HG03469 (cell line): Measurements from ENCODE around the gene FHOD3.
"Not testable (repeated sequence)": the region's sequence is repeated elsewhere in the genome, so short reads cannot be mapped to it uniquely, and the experiment has no call there.

ENCODE experiments used
- ATAC-seq: cut with Tn5 transposase; IDR thresholded peaks from one replicate; pipeline ENCODE4 v1.9.1; 2021; ENCODE audit warnings: mild to moderate bottlenecking, moderate library complexity, moderate number of reproducible peaks; ENCODE audit not compliant: unreplicated experiment

The FHOD3 gene

DNA sequence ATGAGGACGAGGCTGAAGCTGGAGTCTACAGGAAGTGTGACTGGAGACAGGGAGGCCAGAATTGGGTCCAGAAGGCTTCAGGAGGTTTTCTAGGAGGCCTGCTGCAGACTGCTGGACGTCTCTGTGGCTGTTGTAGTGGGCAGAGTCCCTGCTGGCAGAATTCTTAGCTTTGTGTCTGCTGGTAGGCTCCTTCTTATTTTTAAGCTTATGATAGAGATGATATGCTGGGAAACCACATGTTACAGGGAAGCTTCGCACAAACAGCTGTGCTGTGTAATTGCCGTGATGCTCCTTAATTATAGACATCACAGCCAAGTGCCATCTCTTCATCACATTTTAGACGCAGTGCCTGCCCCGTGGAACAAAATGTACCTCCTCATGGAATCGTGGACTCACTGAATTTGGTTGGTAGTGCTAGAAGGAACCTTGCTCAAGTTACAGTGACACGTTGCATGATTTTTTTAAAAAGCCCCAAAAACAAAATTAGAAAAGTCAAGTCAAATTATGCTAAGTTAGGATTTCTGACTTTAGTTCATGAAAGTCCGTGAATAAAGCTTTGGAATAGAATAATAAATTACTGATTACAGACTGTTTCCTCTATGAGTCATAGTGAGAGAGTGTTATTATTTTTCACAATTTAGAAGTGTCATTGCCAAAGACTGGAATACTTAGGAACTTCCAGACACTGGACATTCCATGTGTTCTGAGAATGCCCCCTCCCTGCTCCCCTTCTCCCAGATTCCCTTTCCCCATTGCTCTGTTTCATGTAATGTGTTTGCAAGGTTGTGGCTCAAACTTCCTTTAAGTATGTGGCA is 144.1 kb downstream of the FHOD3 start:
- ATAC-seq: no peak

DNA sequence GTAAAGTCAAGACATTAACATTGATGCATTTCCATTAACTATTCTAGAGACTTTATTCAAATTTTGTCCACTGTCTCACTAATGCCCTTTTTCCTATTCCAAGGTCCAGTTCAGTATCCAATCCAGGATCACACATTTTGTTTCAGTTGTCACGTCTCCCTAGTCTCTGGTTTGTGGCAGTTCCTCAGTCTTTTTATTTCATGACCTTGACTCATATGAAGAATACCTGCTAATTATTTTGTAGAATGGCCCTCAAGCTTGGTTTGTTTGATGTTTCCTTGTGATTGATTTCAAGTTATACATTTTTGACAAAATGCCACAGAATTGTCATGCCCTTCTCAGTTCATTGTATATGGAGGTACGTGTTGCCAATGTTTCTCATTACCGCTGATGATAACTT is 145.2 kb downstream of the FHOD3 start:
- no peak for ATAC-seq

DNA sequence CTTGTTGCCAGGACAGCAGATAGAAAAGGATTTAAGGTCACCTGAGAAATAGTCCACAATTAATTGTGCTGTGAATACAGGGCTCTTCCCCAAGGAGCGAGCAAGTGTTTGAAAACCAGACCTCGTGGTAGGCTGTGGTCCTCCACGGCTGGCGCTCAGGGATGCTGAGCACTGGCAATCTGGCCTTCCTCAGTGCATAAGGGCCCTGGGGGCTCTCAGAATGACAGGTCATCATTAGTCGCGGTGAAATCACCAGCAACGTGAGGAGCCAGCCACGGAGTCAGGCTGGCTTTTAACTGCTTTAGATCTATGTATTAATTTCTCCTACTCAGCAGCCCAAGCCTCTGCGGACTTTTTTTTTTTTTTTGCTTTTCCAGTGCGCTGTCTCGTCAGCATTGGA is 148.5 kb downstream of the FHOD3 start:
- no peak for ATAC-seq

DNA sequence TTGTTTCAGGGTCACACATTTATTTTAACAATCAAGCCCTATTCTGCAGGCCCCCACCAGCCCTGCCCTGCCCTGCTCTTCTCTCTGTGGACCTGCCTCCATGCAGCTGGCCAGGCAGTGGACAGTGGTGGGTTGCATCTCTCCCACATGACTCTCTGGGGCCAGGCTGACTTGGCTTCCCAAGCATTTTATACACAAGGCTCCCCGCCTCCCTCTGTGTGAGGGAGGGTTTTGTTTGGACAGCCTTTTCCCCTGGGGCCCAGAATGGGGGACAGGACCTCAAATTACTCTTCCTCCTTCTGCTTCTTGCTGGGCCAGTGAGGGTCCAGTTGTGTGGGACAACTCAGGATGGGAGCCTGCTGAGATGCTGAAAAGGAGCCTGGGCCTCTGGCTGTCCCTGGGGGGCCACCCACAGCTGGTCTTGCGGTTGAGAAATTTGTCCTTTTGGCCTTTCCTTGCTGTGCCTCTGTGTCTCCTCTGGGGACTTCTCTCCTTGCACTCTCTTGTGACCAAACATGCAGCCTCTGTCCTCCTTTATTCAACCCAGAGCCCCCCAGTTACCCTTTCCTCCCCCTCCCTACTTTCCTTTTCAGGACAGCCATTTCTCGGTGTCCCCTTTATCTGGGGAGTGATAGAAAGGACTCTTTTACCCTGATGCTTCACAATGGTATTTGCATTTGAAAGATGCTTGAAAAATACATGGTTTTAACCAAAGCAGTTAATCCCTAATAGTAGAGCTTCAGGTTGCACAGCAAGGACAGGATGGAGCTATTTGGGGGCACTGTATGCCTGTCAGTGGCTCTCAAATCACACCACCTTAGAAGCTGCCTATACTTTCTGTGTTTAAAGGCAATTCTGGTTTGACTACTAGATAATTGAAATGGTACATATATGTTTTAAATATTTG is 151.1 kb downstream of the FHOD3 start:
- ATAC-seq: no peak

DNA sequence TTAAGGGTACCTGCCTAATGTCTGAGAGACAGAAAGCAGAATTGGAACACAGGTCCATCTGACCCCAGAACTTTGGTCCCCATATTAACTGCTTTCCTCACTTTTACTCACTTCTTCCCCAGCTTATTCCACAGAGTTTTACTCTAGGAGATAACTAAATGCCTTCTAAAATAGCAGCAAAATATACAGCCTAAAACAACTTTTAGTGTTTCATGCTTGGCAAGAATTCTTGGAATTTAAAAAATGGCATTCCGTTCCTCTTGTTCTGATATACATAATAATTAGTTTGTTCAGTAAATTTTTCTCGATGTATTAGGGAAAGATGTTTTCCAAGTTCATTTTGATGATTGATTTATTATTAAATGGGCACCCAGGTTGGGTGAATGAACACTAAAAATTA is 151.9 kb downstream of the FHOD3 start:
- ATAC-seq: no peak

DNA sequence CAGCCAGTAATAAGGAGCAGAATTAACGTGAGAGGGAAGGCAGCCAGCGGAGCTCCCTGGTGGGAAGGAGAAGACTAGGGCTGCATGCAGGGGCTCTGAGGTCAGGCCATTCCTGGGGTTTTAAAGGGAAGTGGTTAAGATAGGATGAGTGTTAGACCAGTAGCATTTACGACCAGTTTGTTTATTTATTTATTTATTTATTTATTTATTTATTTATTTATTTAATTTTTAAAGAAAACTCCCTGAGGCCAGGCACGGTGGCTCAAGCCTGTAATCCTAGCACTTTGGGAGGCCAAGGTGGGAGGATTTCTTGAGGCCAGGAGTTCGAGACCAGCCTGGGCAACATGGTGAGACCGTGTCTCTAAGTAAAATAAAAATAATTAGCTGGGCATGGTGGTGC is 152.8 kb downstream of the FHOD3 start:
- ATAC-seq: no peak

DNA sequence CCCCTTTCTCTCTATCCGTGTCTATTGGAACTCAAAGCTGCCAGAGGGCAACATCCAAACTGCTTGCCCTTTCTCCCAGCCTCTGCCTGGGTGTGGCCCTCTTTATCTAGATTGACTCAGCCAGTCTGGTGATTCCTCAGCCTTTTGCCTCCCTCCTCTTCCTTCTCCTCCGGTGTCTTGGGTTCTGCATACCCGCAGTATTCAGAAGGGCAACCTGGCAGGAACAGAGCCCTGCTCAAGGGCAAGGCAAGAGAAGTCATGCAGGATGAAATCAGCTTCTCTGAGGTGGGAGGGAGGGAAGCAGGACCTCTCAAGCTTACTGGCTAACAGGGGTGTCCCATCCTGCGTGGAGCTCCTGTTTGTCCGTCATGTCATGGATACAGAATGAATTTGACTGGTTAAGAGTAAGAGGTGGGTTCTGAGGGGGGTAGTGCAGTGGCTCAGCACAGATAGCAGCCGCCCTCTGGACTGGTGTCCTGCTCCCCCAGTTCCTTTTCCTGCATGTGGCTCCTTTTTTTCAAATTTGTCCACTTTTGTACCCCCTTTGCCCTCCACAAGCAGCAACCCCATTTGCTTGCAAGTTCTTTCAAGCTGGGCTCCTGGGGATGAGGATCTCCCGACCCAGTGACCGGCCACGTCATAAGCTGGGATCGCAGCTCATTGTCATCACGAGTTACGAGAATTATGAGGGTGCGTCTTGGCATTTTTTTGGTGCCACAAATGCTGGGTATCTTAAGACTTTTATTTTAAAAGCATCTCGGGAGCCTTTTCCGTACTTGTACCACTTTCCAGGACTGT is 154.1 kb downstream of the FHOD3 start:
- ATAC-seq: no peak

DNA sequence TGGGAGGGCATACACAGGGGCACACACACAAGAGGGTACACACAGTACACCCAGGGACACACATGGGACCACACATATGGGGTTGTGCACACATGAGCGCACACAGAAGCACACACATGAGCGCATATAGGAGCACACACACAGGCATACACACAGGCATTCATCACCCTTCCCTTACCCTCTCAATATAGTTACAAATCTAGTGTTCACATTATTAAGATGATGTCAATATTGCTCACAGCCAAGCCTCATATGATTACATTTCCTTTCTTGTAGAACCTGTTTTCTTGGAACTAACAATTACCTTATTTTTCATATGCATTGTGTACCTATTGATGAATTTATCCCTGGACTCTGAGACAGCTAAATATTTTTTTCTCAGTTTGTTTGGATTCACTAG is 156.7 kb downstream of the FHOD3 start:
- ATAC-seq: no peak

DNA sequence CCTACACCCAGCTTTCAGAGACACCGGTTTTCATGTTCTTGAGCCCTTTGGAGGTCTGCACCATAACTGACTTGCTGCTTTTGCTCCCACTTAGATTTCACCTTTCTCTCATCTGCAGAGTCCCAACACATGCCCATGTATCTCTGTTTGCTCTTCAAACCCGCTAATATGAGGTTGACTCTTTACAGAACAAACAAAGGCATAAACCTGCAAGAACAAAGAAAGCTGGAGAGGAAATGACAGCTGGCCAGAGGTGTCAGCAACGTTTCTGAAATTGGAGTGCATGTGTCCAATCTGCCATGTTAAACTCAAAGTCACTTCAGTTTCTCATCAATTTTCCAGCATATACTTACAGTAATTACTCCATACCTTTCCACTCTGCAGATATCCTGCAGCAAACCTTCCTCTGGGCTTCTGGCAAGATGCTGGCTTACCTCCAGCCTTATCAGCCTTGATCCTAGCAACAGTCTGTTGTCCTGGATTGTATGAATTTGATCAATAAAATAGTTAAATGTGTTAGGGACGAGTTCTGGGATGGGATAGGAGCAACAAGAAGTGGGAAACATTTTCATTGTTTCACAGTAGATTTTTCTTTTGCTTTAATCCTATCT is 157.4 kb downstream of the FHOD3 start:
- ATAC-seq: no peak

DNA sequence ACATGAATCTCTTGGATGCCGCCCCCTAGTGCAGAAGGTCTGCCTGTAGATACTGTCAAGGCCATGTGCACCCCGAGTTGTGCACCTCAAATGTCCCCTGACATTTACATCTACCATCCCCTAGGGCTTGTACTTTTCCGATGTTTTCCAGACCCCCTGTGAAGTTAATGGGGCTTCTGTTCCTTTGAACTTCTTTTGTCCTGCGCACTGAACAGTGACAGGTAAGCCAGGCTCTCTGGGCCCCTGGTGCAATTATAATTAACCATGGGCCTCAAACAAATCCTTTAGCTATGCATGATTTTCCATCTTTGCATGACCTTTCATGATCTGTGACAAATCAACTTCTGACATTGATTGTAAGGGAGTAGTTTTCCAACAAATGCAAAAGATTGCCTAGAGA is 158.4 kb downstream of the FHOD3 start:
- ATAC-seq: no peak

DNA sequence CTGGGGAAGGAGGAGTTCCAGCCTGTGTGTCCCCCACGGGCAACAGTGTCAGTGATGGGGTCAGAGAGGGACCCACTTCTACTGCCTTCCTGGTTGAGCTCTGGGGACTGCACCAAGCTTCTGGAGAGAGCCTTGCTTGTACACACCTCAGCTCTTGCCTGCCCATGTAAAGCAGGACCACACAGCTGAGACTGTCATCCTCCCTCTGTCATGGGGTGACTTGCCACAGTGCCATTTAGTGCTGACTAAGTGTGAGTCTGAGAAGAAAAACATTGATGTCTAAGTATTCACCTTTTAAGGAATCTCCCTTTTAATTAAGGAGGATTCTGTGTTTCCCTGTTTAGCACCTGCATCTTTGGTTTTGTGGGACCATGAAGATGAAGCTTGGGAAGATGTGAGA is 159.1 kb downstream of the FHOD3 start:
- ATAC-seq: no peak

DNA sequence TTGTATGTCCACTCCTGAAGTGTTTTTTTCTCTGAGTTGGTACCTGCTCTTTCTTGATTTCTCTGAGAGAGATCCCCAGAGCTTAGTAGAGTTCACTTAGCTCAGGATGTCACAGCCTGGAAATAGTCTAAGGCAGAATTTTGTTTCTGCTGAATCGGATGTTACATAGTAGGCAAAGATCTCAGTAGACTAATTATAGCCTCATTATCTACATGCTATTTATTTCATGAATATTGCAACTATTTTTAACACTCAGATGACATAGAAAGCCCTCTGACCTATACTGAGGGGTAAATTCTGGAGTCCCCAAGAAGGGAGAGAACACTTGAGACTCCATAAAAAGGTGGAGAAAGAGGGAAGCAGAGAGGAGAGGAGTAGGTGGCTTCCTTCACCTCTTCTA is 160.2 kb downstream of the FHOD3 start:
- ATAC-seq: no peak

DNA sequence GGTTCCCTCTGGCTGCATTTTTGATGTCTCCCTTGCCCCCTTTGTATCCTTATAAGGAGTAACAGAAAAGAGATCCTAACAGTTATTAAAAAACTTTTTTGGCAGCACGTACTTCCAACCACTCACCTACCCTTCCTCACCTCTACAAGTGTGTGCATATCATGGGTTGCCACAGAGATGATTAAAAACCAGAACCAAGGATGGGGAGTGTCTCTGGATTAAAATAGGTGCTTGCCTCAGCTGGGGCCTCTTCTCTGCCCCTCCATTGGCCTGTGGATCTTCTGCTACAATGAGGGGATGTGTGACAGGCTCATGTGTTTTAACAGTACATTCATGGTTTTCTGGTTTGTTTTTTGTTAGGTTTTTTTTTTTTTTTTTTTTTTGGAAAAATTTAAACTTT is 160.8 kb downstream of the FHOD3 start:
- ATAC-seq: no peak

DNA sequence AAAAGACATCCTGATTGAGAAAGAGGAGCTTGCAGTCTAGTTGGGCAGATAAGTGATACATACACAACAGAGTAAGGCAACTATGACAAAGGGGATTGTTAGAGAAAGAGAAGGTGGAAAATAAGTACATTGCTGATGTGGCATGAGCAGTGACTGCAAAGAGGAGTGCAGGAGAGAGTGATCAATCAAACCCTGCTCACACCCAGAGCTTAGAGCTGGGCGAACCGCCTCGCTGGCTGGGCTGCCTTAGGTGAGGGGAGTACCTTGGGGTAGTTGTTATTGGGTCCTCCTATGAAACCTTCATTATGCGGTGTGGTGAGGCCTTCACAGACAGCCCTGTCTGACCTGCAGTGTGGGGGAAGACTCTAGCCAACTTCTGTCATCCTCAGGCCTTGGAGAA is 161.7 kb downstream of the FHOD3 start:
- ATAC-seq: no peak

DNA sequence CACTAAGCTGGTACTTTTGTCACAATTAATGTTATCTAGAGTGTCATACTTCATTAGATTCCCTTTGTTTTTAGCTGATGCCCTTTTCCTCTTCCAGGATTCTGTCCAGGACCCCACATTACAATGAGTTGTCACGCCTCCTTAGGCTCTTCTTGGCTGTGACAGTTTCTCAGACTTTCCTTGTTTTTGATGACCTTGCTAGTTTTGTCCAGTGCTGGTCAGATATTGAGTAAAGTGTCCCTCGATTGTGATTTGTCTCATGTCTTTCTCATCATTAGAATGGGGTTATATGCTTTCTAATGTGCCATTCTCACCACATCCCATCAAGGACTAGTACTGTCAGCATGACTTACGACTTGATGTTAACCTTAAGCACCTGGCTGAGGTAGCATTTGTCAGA is 162.3 kb downstream of the FHOD3 start:
- no peak for ATAC-seq

DNA sequence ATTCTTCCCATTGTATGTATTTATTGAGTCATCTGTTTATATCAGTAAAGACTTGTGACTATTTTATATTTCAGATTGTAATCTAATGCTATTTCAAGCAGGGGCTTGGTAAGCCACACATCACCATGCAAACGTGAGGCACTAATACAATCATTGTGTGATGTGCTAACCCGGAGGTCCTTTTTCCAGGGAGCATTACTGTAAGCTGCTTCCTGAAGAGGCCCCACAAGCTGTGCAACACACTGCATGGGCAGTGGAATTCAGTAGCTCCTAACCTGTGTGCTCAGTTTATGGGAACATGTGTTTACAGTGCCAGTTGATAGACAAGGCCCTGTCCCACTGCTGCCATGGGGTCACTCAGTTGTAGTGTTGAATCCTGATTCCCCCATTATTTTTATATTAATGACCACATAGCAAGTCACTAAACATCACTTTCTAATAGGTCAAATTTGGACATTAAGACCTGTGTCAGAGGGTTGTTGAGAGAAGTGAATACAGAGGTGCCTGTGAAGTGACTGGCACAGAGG is 162.9 kb downstream of the FHOD3 start:
- ATAC-seq: no peak

DNA sequence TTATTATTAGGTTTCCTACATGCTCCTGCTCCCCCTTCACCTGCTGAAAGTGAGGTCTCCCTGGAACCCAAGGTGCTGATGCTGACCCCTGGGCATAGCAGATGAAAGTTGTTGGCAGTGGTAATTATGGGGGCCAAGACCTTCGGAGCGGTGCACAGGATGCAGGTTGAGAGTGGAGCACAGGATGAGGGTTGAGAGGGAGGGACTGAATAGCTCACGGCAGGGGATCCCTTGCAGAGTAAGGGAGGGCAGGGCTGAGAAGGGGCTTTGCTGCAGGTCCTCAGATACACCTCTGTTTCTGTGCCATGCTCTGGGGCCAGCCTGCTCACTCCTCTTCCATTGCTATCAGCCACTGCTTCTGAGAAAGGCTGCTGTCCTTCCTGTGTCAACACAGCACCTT is 163.3 kb downstream of the FHOD3 start:
- no peak for ATAC-seq

DNA sequence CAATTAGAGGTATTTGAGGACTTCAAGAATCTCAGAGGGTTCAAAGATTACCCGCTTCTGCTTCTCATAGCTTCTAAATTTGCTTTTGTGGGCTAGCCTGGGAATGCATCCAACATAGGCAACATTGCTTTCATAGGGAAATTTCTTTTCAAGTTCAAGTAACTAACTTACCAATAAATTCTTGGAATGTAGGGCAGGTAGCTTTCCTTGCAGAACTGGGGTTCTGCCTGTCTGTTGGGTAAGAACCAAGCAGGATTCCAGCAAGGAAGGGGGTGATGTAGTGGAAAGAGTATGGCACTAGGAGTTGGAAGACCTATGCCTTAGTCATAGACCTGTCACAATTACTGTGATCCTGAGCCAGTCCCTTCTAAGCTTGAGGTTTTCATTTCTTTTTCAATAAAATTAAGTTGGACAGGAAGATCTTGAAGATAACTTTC is 164.1 kb downstream of the FHOD3 start:
- no peak for ATAC-seq

DNA sequence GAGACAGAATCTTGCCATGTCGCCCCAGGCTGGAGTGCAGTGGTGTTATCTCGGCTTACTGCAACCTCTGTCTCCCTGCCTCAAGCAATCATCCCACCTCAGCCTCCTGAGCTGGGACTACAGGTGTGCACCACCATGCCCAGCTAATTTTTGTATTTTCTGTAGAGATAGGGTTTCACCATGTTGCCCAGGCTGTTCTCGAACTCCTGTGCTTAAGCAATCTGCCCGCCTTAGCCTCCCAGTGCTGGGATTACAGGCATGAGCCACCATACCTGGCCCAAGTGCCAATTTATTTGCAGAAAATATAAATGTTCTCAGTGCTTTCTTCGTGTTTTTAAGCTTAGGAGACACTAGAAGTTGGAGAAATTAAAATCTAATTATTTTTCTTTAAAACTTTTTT is 166.0 kb downstream of the FHOD3 start:
- not testable (repeated sequence) for ATAC-seq

DNA sequence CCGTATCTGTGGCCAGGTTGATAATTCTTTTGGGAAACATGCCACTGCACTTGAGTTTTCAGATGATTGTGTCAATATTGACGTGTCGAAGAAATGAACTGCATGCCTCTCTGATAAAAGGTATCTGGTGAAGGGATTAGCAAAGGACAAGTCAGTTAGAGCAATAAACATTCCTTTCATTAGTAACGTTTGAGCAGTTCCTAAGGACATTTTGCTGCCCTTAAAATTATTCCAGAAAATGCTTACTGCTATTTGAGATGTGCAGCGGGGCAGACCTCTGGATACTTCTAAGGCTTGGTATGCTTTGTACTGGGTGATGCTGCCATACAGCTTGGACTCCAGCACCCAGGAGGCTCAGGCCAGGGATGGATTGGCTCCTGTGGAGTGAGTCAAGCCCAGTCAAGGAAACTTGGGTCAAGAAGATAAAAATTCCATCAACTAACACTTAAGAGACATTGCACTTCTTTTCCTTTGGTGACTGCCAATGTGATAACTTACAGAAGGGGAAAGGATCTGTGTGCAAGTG is 166.7 kb downstream of the FHOD3 start:
- ATAC-seq: no peak
